CD4-positive, alpha-beta T cell (primary cell): ENCODE results near the gene CCDC102A. TPM values are rescaled to one million over a fixed set of nuclear protein-coding genes. Genes with fewer than 3 reads are reported as not detected.

Experiments used
- ATAC-seq: fragments of 200-7000 bp; cut with Tn5 transposase; one replicate; pipeline ENCODE4 v1.10.0; 2022; ENCODE audit warnings: mild to moderate bottlenecking; ENCODE audit not compliant: poor library complexity
- CTCF ChIA-PET: fragments of 350-600 bp; sonication (Branson Sonifier 250); formaldehyde crosslinking; loops from one replicate; lab custom pipeline; 2021; ENCODE audit warnings: antibody characterized with exemption, inconsistent platforms; lab: Charles Lee
- POLR2A ChIA-PET: fragments of 350-600 bp; sonication (Branson Sonifier 250); formaldehyde crosslinking; loops from one replicate; lab custom pipeline; 2021; ENCODE audit warnings: antibody characterized with exemption, inconsistent platforms; lab: Charles Lee
- DNase-seq, 14 experiments: peaks; one replicate each; pipeline ENCODE4 v3.0.0-alpha.2; 2013 to 2020; ENCODE audit warnings: mixed read lengths in 2 of 14
- H3K27ac ChIP-seq, 2 donors: one replicate each; pipeline versions ENCODE4 v1.5.1 to v1.7.0; 2013; ENCODE audit warnings: low read length in 2 of 2, low read depth in 1 of 2, mild to moderate bottlenecking in 1 of 2
- H3K27me3 ChIP-seq, 2 experiments: 1 replicate in 1 of 2; 2 replicates in 1 of 2; pipeline versions ENCODE4 v1.6.1 to v1.7.0; 2013; ENCODE audit warnings: low read length in 2 of 2, control low read depth in 1 of 2, mild to moderate bottlenecking in 1 of 2, moderate library complexity in 1 of 2; ENCODE audit not compliant: insufficient read depth in 2 of 2, control insufficient read depth in 1 of 2
- H3K36me3 ChIP-seq: one replicate; pipeline ENCODE4 v1.6.1; 2013; ENCODE audit warnings: low read length, control low read depth; ENCODE audit not compliant: insufficient read depth
- H3K4me1 ChIP-seq: one replicate; pipeline ENCODE4 v1.6.1; 2013; ENCODE audit warnings: low read length, control low read depth; ENCODE audit not compliant: insufficient read depth
- H3K4me3 ChIP-seq: one replicate; pipeline ENCODE4 v1.5.1; 2013; ENCODE audit warnings: mild to moderate bottlenecking, low read length, moderate library complexity
- H3K9me3 ChIP-seq, 2 experiments: 1 replicate in 1 of 2; 2 replicates in 1 of 2; pipeline versions ENCODE4 v1.6.1 to v1.7.0; 2013; ENCODE audit warnings: low read length in 2 of 2, mild to moderate bottlenecking in 2 of 2, control low read depth in 1 of 2, moderate library complexity in 1 of 2; ENCODE audit not compliant: control insufficient read depth in 1 of 2, insufficient read depth in 1 of 2
- H3K27ac Mint-ChIP-seq: one replicate; pipeline ENCODE4 v1.8.0; 2020; ENCODE audit warnings: mixed read lengths
- H3K27me3 Mint-ChIP-seq: one replicate; pipeline ENCODE4 v1.8.0; 2021; ENCODE audit warnings: mixed read lengths
- H3K36me3 Mint-ChIP-seq: one replicate; pipeline ENCODE4 v1.8.0; 2021; ENCODE audit warnings: low read depth, mixed read lengths
- H3K4me1 Mint-ChIP-seq: one replicate; pipeline ENCODE4 v1.8.0; 2021; ENCODE audit warnings: low read depth, mixed read lengths
- H3K4me3 Mint-ChIP-seq: one replicate; pipeline ENCODE4 v1.8.0; 2020; ENCODE audit warnings: mild to moderate bottlenecking, mixed read lengths
- H3K9me3 Mint-ChIP-seq: one replicate; pipeline ENCODE4 v1.8.0; 2020; ENCODE audit warnings: mixed read lengths
- intact Hi-C, 2 experiments: fragments of 100-400 bp; cut with DNase I in 1 of 2; cut with micrococcal nuclease in 1 of 2; formaldehyde crosslinking; loops; one replicate each; pipeline versions ENCODE4 v1.15.1 to v1.9.0; 2023 to 2025; cut with DNase I, micrococcal nuclease
- total RNA-seq, 174 experiments: library from RNA in 2 of 174; stranded (reverse) in 2 of 174; gene quantifications; one replicate each; pipeline ENCODE4 v1.2.3 and lab custom pipeline; 2021 to 2026
- TF ChIP-seq, protein P1 (sequence below): fragments of 200-600 bp; IDR thresholded peaks from one replicate; pipeline ENCODE4 v1.8.0; 2022; ENCODE audit warnings: antibody characterized with exemption, mild to moderate bottlenecking

Gene CCDC102A
- total RNA-seq, 2 experiments from 2014 or later = 2.0 TPM

GRCh38 chr16:57535680-57536305 lies 578 bp downstream of the CCDC102A start:
- Mint-ChIP-seq H3K4me1 (peaks cover 78% of the 10 kb centered on the region), H3K27ac (peak overlapping the region; percentile 96), H3K9me3 (no peaks in the 10 kb centered on the region), H3K36me3 (no peaks in the 10 kb centered on the region), H3K4me3 (peak overlapping the region; percentile 89), H3K27me3 (no peaks in the 10 kb centered on the region)
- Histone ChIP-seq H3K4me1 (peaks cover 79% of the 10 kb centered on the region), H3K9me3 (no peaks in the 10 kb centered on the region), H3K27me3 (no peaks in the 10 kb centered on the region), H3K27ac (peak overlapping the region; percentile 94), H3K4me3 (peak overlapping the region; percentile 59), H3K36me3 (no peaks in the 10 kb centered on the region)
- intact Hi-C loops = loop anchor here in 1 of 2 experiments (1.0 to 5.0 kb wide), 3 partner anchors 49 to 605 kb away; partner anchors contain the start of genes DOK4 and KATNB1
- TF ChIP-seq, protein P1, sequence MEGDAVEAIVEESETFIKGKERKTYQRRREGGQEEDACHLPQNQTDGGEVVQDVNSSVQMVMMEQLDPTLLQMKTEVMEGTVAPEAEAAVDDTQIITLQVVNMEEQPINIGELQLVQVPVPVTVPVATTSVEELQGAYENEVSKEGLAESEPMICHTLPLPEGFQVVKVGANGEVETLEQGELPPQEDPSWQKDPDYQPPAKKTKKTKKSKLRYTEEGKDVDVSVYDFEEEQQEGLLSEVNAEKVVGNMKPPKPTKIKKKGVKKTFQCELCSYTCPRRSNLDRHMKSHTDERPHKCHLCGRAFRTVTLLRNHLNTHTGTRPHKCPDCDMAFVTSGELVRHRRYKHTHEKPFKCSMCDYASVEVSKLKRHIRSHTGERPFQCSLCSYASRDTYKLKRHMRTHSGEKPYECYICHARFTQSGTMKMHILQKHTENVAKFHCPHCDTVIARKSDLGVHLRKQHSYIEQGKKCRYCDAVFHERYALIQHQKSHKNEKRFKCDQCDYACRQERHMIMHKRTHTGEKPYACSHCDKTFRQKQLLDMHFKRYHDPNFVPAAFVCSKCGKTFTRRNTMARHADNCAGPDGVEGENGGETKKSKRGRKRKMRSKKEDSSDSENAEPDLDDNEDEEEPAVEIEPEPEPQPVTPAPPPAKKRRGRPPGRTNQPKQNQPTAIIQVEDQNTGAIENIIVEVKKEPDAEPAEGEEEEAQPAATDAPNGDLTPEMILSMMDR = no peak
- ChIA-PET POLR2A (interaction anchor here (1.2 to 3.6 kb wide), 4 partner anchors 16 to 73 kb away, joined by 4 to 49 read pairs (median 12); partner anchors contain the start of genes DOK4 and POLR2C), CTCF (interaction anchor here (1.2 to 3.4 kb wide), 4 partner anchors 9 to 236 kb away, joined by 4 to 26 read pairs (median 6); partner anchors contain the start of gene POLR2C)
- ATAC-seq = peak; percentile 85
- peak; percentile 87 to 98 (median 91) for DNase-seq

- peaks cover 82% of the 10 kb centered on the region for H3K4me1 Mint-ChIP-seq
- peak overlapping the region; percentile 93 to 94 for H3K27ac ChIP-seq
- no peak for ATAC-seq
Observed at GRCh38 chr16:57534881-57535658, 1.3 kb downstream of the CCDC102A start.

More at GRCh38 chr16:57534881-57535658, 1.3 kb downstream of the CCDC102A start:
- H3K4me3 ChIP-seq = peak overlapping the region; percentile 55
- H3K27me3 ChIP-seq = no peaks in the 10 kb centered on the region
- H3K4me1 ChIP-seq = peaks cover 86% of the 10 kb centered on the region
- ChIA-PET CTCF (interaction anchor here (1.8 kb wide), 1 partner anchor 73 kb away, joined by 5 read pairs; the partner anchor contains the start of gene POLR2C), POLR2A (interaction anchor here (0.6 to 1.2 kb wide), 3 partner anchors 48 to 255 kb away, joined by 3 to 4 read pairs (median 3); partner anchors contain the start of gene DOK4)
- TF ChIP-seq, protein P1 = no peak
- H3K9me3 ChIP-seq = no peaks in the 10 kb centered on the region
- peak in 2 of 14 experiments; percentile 25 to 47 for DNase-seq
- no peaks in the 10 kb centered on the region for H3K9me3 Mint-ChIP-seq
- no peaks in the 10 kb centered on the region for H3K27me3 Mint-ChIP-seq
- H3K4me3 Mint-ChIP-seq = peak overlapping the region; percentile 89
- no peaks in the 10 kb centered on the region for H3K36me3 ChIP-seq
- intact Hi-C loops = loop anchor here in 1 of 2 experiments (5.0 kb wide), 1 partner anchor 202 kb away; the partner anchor contains the start of gene KATNB1
- peaks cover 3% of the 10 kb centered on the region for H3K36me3 Mint-ChIP-seq
- H3K27ac Mint-ChIP-seq = peak overlapping the region; percentile 96
